Measurements from ENCODE around the gene SSX5.
"Not testable (repeated sequence)": the region's sequence is repeated elsewhere in the genome, so short reads cannot be mapped to it uniquely, and the experiment has no call there.

The SSX5 gene

GRCh38 chrX:48196745-48197201 is at the start of gene SSX5:
TSS of gene SSX5 (minus strand) at chrX:48196795. CDS start at chrX:48195358, 1,437 bp downstream.
- DNase-seq (ENCODE audit: low spot score), result no peak

GRCh38 chrX:48224196-48224595 is 27.6 kb upstream of the SSX5 start:
- not testable (repeated sequence) for DNase-seq (ENCODE audit: low spot score)

GRCh38 chrX:48214341-48214740 is 17.7 kb upstream of the SSX5 start:
- DNase-seq (ENCODE audit: low spot score), result not testable (repeated sequence)

- not testable (repeated sequence) for DNase-seq (ENCODE audit: low spot score)
Measured at GRCh38 chrX:48190024-48190423, 6.6 kb downstream of the SSX5 start.

GRCh38 chrX:48181882-48182281 is 14.7 kb downstream of the SSX5 start:
- not testable (repeated sequence) for DNase-seq (ENCODE audit: low spot score)

GRCh38 chrX:48180811-48181210 is 15.8 kb downstream of the SSX5 start:
- no peak for DNase-seq (ENCODE audit: low spot score)

GRCh38 chrX:48179691-48180090 is 16.9 kb downstream of the SSX5 start:
- no peak for DNase-seq (ENCODE audit: low spot score)

- not testable (repeated sequence) for DNase-seq (ENCODE audit: low spot score)
Measured at GRCh38 chrX:48166322-48166721, 30.3 kb downstream of the SSX5 start.

- no peak for DNase-seq (ENCODE audit: low spot score)
Measured at GRCh38 chrX:48165241-48165640, 31.4 kb downstream of the SSX5 start.

- no peak for DNase-seq (ENCODE audit: low spot score)
Measured at GRCh38 chrX:48156014-48156413, 40.6 kb downstream of the SSX5 start.

- no peak for DNase-seq (ENCODE audit: low spot score)
Measured at GRCh38 chrX:48154796-48155195, 41.8 kb downstream of the SSX5 start.

GRCh38 chrX:48153769-48154168 is 42.8 kb downstream of the SSX5 start:
- DNase-seq (ENCODE audit: low spot score), result no peak

- not testable (repeated sequence) for DNase-seq (ENCODE audit: low spot score)
Measured at GRCh38 chrX:48142697-48143096, 53.9 kb downstream of the SSX5 start.

GRCh38 chrX:48141810-48142508 is 54.6 kb downstream of the SSX5 start:
- DNase-seq (ENCODE audit: low spot score), result not testable (repeated sequence)

GRCh38 chrX:48139076-48139475 is 57.5 kb downstream of the SSX5 start:
- not testable (repeated sequence) for DNase-seq (ENCODE audit: low spot score)
